ENCODE results near the gene CC2D1A.

DNA sequence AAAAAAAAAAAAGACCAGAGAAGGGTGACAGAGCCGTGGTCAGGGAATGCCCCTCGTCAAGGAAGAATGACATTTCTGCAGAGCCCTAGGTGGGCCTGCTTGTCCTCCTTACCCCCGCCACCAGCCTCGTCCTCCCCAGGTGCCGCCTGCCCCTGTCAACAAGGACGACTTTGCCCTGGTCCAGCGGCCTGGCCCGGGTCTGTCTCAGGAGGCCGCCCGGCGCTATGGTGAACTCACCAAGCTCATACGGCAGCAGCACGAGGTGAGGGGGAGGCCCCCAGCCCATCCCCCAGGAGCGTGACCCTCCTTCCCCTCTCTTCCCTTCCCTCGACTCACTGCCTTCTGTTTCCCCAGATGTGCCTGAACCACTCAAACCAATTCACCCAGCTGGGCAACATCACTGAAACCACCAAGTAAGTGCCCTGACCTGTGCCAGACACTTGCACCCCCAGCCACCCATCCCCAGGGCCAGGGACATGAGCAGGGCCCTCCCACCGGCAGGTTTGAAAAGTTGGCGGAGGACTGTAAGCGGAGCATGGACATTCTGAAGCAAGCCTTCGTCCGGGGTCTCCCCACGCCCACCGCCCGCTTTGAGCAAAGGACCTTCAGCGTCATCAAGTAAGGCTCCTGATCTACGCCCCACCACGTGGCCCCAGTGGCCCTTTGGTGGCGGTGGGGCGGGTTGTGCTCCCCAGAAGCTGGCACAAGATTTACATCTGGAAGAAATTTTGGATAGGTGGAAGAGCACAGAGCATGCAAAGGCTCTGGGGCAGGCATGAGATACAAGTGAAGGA lies 17.4 kb downstream of the CC2D1A start:
- TF ChIP-seq CTCF (IDR thresholded peaks at IDR 0.05), result no peak
- no peak for TF ChIP-seq POLR2A (IDR thresholded peaks at IDR 0.05)
- TF ChIP-seq POLR2AphosphoS5 (IDR thresholded peaks at IDR 0.05), result no peak
- TF ChIP-seq EP300 (IDR thresholded peaks at IDR 0.05), result no peak

Data from upper lobe of left lung (tissue), 4 donors.